ENCODE data around the gene VOPP1.

Gene VOPP1

DNA sequence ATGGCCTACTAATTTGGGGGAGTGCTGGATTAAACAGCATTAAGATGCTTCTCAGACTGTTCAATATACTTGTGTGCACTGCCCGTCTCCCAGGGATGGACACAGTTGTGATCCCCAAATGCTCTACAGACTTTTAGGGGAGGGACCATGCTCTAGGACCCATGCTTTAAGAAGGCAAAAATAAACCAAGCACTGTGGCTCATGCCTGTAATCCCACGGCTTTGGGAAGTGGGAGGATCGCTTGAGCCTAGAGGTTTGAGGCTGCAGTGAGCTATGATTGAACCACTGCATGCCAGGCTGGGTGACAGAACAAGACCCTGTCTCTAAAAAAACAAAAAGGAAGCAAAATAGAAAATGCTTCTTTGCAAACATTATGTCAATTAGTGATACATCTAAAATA, 102.6 kb downstream of the VOPP1 start:
- TF ChIP-seq, protein P1, sequence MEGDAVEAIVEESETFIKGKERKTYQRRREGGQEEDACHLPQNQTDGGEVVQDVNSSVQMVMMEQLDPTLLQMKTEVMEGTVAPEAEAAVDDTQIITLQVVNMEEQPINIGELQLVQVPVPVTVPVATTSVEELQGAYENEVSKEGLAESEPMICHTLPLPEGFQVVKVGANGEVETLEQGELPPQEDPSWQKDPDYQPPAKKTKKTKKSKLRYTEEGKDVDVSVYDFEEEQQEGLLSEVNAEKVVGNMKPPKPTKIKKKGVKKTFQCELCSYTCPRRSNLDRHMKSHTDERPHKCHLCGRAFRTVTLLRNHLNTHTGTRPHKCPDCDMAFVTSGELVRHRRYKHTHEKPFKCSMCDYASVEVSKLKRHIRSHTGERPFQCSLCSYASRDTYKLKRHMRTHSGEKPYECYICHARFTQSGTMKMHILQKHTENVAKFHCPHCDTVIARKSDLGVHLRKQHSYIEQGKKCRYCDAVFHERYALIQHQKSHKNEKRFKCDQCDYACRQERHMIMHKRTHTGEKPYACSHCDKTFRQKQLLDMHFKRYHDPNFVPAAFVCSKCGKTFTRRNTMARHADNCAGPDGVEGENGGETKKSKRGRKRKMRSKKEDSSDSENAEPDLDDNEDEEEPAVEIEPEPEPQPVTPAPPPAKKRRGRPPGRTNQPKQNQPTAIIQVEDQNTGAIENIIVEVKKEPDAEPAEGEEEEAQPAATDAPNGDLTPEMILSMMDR (IDR thresholded peaks at IDR 0.05; ENCODE audit: extremely low read depth, insufficient read depth, missing control alignments) = no peak
- in situ Hi-C loops (cut with MboI; ENCODE audit: low pct_unique_long_range_greater_than_20kb, low sequenced_read_pairs, unreplicated experiment) = no loop called here
- no peak for DNase-seq (ENCODE audit: low spot score)

DNA sequence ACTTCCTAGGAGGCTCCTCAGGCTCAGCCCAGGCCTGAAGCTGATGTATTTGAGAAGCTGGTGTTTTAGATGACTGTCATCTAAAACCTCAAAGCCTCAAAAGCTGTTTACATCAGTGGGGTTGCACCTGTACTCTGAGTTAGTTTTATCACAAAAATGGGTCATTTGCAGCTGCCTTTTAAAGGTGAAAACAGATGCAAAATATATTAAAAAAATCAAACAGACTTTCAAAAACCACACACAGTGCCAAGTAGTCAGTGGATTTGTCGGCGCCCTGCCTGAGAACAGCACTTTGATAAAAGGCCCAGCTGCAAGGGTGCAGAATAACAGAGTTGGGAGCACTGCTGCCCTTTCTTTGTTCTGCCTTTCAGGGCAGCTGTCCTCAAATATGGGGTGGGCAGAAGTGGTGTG, 103.0 kb downstream of the VOPP1 start:
- in situ Hi-C loops (cut with MboI; ENCODE audit: low pct_unique_long_range_greater_than_20kb, low sequenced_read_pairs, unreplicated experiment) = no loop called here
- TF ChIP-seq, protein P1 (IDR thresholded peaks at IDR 0.05; ENCODE audit: extremely low read depth, insufficient read depth, missing control alignments) = no peak
- DNase-seq (ENCODE audit: low spot score) = no peak

DNA sequence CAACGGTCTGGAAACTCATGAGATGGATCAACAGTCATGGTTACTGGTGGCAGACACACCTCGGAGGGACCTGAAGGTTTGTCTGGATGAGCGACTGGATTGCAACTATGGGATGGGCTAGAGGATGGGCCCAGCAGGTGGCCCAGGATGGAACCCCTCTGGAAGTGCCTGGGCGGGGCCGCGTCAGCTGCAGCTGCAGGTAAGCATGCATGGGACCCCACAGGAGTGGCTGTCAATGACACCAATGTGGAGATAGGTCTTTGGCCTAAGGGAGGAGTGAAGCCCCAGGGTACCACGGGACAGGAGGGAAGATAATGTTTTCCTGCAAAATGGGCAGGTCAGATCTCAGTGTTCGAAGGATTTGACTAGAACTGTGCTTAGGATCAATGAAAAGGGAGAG, 103.8 kb downstream of the VOPP1 start:
- in situ Hi-C loops (cut with MboI; ENCODE audit: low pct_unique_long_range_greater_than_20kb, low sequenced_read_pairs, unreplicated experiment) = no loop called here
- TF ChIP-seq, protein P1 (IDR thresholded peaks at IDR 0.05; ENCODE audit: extremely low read depth, insufficient read depth, missing control alignments) = no peak
- no peak for DNase-seq (ENCODE audit: low spot score)

DNA sequence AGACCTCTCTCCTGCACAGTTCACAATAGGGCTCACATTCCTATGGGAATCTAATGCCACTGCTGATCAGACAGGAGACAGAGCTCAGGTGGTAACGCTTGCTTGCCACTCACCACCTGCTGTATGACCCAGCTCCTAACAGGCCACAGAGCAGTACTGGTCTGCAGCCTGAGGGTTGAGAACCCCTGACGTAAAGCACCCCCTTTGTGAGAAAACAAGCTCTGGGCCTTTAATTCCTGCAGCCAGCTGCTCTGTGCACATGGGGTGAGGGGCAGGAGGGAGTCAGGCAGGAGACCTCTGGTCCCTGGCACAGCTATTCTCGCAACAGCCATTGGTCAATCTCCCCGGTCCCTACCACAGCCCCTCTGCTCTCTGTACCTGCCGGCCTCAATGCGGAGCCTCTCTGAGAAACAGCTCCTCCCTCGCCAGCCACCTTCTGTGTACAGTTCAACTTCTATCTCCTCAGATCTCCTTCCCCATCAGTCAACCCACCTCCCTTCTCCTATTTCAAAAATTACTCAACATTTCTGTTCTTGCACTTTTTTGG, 105.2 kb downstream of the VOPP1 start:
- DNase-seq (ENCODE audit: low spot score) = no peak
- TF ChIP-seq, protein P1 (IDR thresholded peaks at IDR 0.05; ENCODE audit: extremely low read depth, insufficient read depth, missing control alignments) = no peak
- in situ Hi-C loops (cut with MboI; ENCODE audit: low pct_unique_long_range_greater_than_20kb, low sequenced_read_pairs, unreplicated experiment) = no loop called here

DNA sequence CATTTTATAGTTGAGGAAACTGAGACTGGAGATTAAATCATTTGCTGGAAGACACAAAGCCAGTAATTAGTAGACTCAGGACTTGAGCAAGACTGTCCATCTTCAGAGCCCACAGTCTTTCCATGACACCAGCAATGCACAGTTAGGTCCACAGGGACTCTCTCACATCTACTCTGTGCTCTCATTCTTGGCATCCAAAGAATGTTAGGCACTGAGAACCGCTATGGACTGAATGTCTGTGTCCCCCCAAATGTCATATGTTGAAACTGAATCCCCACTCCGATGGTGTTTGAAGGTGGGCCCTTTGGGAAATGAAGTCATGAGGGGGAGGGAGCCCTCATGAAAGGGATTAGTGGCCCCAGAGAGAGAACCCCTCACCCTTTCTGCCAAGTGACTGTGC, 106.6 kb downstream of the VOPP1 start:
- in situ Hi-C loops (cut with MboI; ENCODE audit: low pct_unique_long_range_greater_than_20kb, low sequenced_read_pairs, unreplicated experiment) = no loop called here
- DNase-seq (ENCODE audit: low spot score) = no peak
- TF ChIP-seq, protein P1 (IDR thresholded peaks at IDR 0.05; ENCODE audit: extremely low read depth, insufficient read depth, missing control alignments) = no peak

DNA sequence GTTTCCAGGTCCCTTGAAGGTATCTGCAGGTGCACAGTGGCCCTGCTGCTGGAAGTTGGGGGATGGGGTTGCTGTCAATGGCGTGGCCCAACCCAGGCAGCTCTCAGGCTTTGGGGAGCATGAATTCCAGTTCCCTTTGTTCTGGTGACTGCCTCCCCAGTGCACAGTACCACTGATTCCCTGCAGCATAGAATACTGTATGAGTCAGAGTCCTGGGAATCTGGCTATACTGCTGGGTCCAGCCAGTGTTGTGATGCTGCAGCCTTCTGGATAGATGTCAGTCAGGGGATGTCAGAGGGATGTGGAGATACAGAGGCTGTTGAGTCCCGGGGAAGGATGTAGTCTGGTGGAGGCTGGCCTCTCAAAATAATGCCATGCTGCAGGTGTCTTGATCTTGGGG, 107.9 kb downstream of the VOPP1 start:
- in situ Hi-C loops (cut with MboI; ENCODE audit: low pct_unique_long_range_greater_than_20kb, low sequenced_read_pairs, unreplicated experiment) = no loop called here

More for the DNA sequence above, 107.9 kb downstream of the VOPP1 start:
- TF ChIP-seq, protein P1 (IDR thresholded peaks at IDR 0.05; ENCODE audit: extremely low read depth, insufficient read depth, missing control alignments) = no peak
- no peak for DNase-seq (ENCODE audit: low spot score)
